ACHN (cell line): ENCODE measurements around the gene CRYL1.

Experiments used
- DNase-seq: peaks from one replicate; pipeline ENCODE4 v3.0.0-alpha.2; 2015
- in situ Hi-C: cut with HindIII; loops from 2 replicates; pipeline ENCODE4 v1.10.0; 2017; ENCODE audit warnings: low sequenced_read_pairs, low pct_ligation_motif_present, low pct_unique_long_range_greater_than_20kb

CRYL1 gene

DNA sequence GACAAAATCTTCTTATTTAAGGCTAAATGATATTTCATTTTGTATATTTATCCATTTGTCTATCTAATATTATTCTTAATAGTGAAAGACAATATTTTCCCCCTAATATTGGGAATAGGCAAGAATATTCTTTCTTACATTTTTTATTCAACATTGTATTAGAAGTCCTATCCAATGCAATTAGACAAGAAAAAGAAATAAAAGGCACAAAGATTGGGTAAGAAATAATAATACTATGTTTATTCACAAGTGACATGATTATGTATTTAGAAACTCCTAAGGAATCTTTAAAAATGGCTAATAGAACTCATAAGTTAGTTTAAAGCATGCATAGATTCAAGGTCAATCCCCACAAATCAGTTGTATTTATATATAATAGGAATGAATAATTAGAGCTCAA, 11.3 kb upstream of the CRYL1 start:
- DNase-seq, result no peak
- in situ Hi-C loops, result no loop called here

GRCh38 chr13:20534038-20534608, 8.5 kb upstream of the CRYL1 start:
- in situ Hi-C loops, result no loop called here
- no peak for DNase-seq

- in situ Hi-C loops, result no loop called here
- no peak for DNase-seq
Measured at GRCh38 chr13:20528452-20528851, 2.8 kb upstream of the CRYL1 start.

DNA sequence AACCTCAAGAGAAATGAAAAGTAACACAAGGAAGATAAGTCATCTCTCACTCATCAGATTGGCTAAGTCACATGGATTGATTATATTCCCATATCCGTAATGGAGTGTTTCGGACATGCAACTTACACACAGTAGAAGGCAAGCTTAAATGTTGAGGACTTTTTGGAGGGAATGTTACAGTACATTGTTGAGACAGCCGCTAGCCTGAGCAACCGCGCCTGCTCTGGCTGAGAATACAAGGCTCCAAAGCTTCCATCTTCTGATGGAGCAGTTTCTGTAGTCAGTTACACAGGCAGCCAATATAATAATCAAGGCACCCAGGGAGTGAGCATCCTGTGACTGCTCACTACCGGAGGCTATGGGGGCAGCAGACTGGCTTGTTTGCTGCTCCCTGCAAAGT, 1.0 kb upstream of the CRYL1 start:
- in situ Hi-C loops, result no loop called here

DNA sequence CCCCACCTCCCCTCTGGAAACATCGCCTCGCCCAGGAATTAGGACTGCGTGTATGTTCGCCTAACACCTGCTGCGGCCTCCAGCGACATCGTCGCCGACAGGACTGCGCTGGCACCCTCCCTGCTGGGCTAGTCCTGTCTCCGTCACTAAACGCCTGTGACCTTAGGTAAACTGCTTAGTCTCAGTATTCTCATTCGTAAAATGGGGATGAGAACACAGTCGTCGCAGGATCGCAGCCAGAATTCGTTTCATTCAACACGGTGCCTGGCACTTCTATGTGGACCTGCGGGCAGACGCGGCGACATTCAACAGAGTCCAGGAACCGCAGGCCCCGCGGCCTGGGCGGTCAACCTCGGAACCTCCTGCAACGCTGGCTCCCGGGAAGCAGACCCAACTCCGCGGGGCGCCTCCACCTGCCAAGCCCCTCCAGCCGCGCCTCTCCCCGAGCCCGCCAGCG, 485 bp downstream of the CRYL1 start:
- DNase-seq, result peak; percentile 13
- in situ Hi-C loops, result no loop called here

More for the DNA sequence above, 1.0 kb upstream of the CRYL1 start:
- no peak for DNase-seq

- no peak for DNase-seq
- in situ Hi-C loops, result no loop called here
Measured at GRCh38 chr13:20521364-20522115, 4.1 kb downstream of the CRYL1 start.

GRCh38 chr13:20519875-20520274, 5.8 kb downstream of the CRYL1 start:
- DNase-seq, result peak; percentile 9
- in situ Hi-C loops, result no loop called here

GRCh38 chr13:20518660-20519100, 7.0 kb downstream of the CRYL1 start:
- DNase-seq, result no peak
- in situ Hi-C loops, result no loop called here

GRCh38 chr13:20514866-20515265, 10.8 kb downstream of the CRYL1 start:
- no peak for DNase-seq
- in situ Hi-C loops, result no loop called here

GRCh38 chr13:20513466-20513995, 12.1 kb downstream of the CRYL1 start:
- in situ Hi-C loops, result no loop called here
- DNase-seq, result no peak

GRCh38 chr13:20512042-20512683, 13.5 kb downstream of the CRYL1 start:
- in situ Hi-C loops, result no loop called here
- DNase-seq, result no peak

DNA sequence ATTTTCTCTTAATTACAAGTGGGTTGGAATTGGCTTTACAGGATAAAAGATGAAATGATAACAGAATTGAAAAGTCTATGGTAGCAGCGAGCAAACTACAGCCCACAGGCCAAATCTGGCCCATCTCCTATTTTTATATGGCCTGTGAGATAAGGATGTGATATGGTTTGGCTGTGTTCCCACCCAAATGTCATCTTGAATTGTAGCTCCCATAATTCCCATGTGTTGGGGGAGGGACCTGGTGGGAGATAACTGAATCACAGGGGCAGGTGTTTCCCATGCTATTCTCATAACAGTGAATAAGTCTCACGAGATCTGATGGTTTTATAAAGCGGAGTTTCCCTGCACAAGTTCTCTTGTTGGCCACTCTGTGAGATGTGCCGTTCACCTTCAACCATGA, 19.0 kb downstream of the CRYL1 start:
- in situ Hi-C loops, result no loop called here
- DNase-seq, result no peak

- in situ Hi-C loops, result no loop called here
- no peak for DNase-seq
Measured at GRCh38 chr13:20505405-20506366, 20.0 kb downstream of the CRYL1 start.

GRCh38 chr13:20503088-20504083, 22.3 kb downstream of the CRYL1 start:
- in situ Hi-C loops, result no loop called here
- DNase-seq, result peak; percentile 24

GRCh38 chr13:20501592-20501991, 24.1 kb downstream of the CRYL1 start:
- in situ Hi-C loops, result no loop called here
- DNase-seq, result no peak

- in situ Hi-C loops, result no loop called here
Measured at GRCh38 chr13:20501120-20501519, 24.5 kb downstream of the CRYL1 start.

GRCh38 chr13:20499986-20500385, 25.7 kb downstream of the CRYL1 start:
- in situ Hi-C loops, result no loop called here

More at GRCh38 chr13:20501120-20501519, 24.5 kb downstream of the CRYL1 start:
- no peak for DNase-seq

More at GRCh38 chr13:20499986-20500385, 25.7 kb downstream of the CRYL1 start:
- DNase-seq, result no peak
